Activated CD4-positive, alpha-beta T cell treated with anti-CD3 and anti-CD28 coated beads, Interleukin-2, amount 10 ng/mL, durations not matched to agents 24 days and 14 days (primary cell): ENCODE results near the gene MC3R. TPM values are rescaled to one million over a fixed set of nuclear protein-coding genes. Genes with fewer than 3 reads are reported as not detected.
"Not testable (repeated sequence)": the region's sequence is repeated elsewhere in the genome, so short reads cannot be mapped to it uniquely, and the experiment has no call there.

Experiments
- DNase-seq: peaks from one replicate; pipeline ENCODE4 v3.0.0; 2022
- H3K27ac Mint-ChIP-seq: one replicate; pipeline ENCODE4 v1.8.0; 2022; ENCODE audit warnings: mild to moderate bottlenecking, mixed read lengths
- H3K27me3 Mint-ChIP-seq: one replicate; pipeline ENCODE4 v1.8.0; 2022; ENCODE audit warnings: mixed read lengths
- H3K36me3 Mint-ChIP-seq: one replicate; pipeline ENCODE4 v1.8.0; 2022; ENCODE audit warnings: low read depth, mild to moderate bottlenecking, mixed read lengths
- H3K4me1 Mint-ChIP-seq: one replicate; pipeline ENCODE4 v1.8.0; 2021; ENCODE audit warnings: mixed read lengths
- H3K4me3 Mint-ChIP-seq: one replicate; pipeline ENCODE4 v1.8.0; 2022; ENCODE audit warnings: mild to moderate bottlenecking, moderate library complexity, mixed read lengths
- H3K9me3 Mint-ChIP-seq: one replicate; pipeline ENCODE4 v1.8.0; 2021; ENCODE audit warnings: mixed read lengths
- intact Hi-C: fragments of 100-400 bp; cut with micrococcal nuclease; formaldehyde crosslinking; loops from one replicate; pipeline ENCODE4 v1.15.1; 2023
- total RNA-seq: library from RNA; stranded (reverse); gene quantifications from 2 replicates; pipeline ENCODE4 v1.2.3, GENCODE V29; 2022

Gene MC3R
- not detected in 2 replicates for total RNA-seq

GRCh38 chr20:56247954-56248782 is at the start of gene MC3R:
Gene MC3R (plus strand): TSS chr20:56248732. CDS start chr20:56248844, 112 bp downstream.
- Mint-ChIP-seq H3K4me3 (no peak within 1 kb of the TSS), H3K36me3 (no peaks in the 10 kb centered on the region), H3K4me1 (no peaks in the 10 kb centered on the region), H3K27ac (no peak within 1 kb of the TSS), H3K9me3 (no peaks in the 10 kb centered on the region), H3K27me3 (peaks cover 9% of the 10 kb centered on the region)
- intact Hi-C loops = loop anchor here (2.0 to 5.0 kb wide), 2 partner anchors 95 to 334 kb away; no protein-coding TSS in a partner anchor
- DNase-seq = peak; percentile 80

GRCh38 chr20:56200456-56200855 is 48.1 kb upstream of the MC3R start:
- Mint-ChIP-seq H3K27me3 (no peaks in the 10 kb centered on the region), H3K4me1 (no peaks in the 10 kb centered on the region), H3K4me3 (no peak overlapping the region), H3K36me3 (no peaks in the 10 kb centered on the region), H3K9me3 (peaks cover 21% of the 10 kb centered on the region), H3K27ac (no peak overlapping the region)
- intact Hi-C loops = no loop called here
- DNase-seq = no peak

GRCh38 chr20:56202493-56203077 is 45.9 kb upstream of the MC3R start:
- Mint-ChIP-seq H3K9me3 (peaks cover 21% of the 10 kb centered on the region), H3K27ac (no peak overlapping the region), H3K4me3 (no peak overlapping the region), H3K36me3 (no peaks in the 10 kb centered on the region), H3K27me3 (no peaks in the 10 kb centered on the region), H3K4me1 (no peaks in the 10 kb centered on the region)
- intact Hi-C loops = no loop called here
- DNase-seq = no peak

GRCh38 chr20:56204206-56204605 is 44.3 kb upstream of the MC3R start:
- DNase-seq = no peak
- Mint-ChIP-seq H3K36me3 (no peaks in the 10 kb centered on the region), H3K4me1 (no peaks in the 10 kb centered on the region), H3K27ac (no peak overlapping the region), H3K4me3 (no peak overlapping the region), H3K27me3 (no peaks in the 10 kb centered on the region), H3K9me3 (peaks cover 16% of the 10 kb centered on the region)
- intact Hi-C loops = no loop called here

- Mint-ChIP-seq H3K27me3 (no peaks in the 10 kb centered on the region), H3K27ac (no peak overlapping the region), H3K9me3 (peaks cover 10% of the 10 kb centered on the region), H3K4me1 (no peaks in the 10 kb centered on the region), H3K4me3 (no peak overlapping the region), H3K36me3 (no peaks in the 10 kb centered on the region)
- no peak for DNase-seq
- intact Hi-C loops = no loop called here
These were observed 43.2 kb upstream of the MC3R start for GRCh38 chr20:56205346-56205745.

- DNase-seq = no peak
- no peaks in the 10 kb centered on the region for H3K9me3 Mint-ChIP-seq
- intact Hi-C loops = no loop called here
- no peaks in the 10 kb centered on the region for H3K36me3 Mint-ChIP-seq
- H3K27ac Mint-ChIP-seq = no peak overlapping the region
- H3K27me3 Mint-ChIP-seq = peaks cover 1% of the 10 kb centered on the region
- H3K4me1 Mint-ChIP-seq = no peaks in the 10 kb centered on the region
- H3K4me3 Mint-ChIP-seq = no peak overlapping the region
These were observed 40.9 kb upstream of the MC3R start for GRCh38 chr20:56207656-56208055.

- Mint-ChIP-seq H3K27ac (no peak overlapping the region), H3K36me3 (no peaks in the 10 kb centered on the region), H3K4me1 (no peaks in the 10 kb centered on the region), H3K4me3 (no peak overlapping the region), H3K27me3 (peaks cover 1% of the 10 kb centered on the region), H3K9me3 (no peaks in the 10 kb centered on the region)
- no peak for DNase-seq
- intact Hi-C loops = no loop called here
These were observed 40.4 kb upstream of the MC3R start for GRCh38 chr20:56208121-56208520.

- intact Hi-C loops = no loop called here
- peaks cover 1% of the 10 kb centered on the region for H3K27me3 Mint-ChIP-seq
- H3K27ac Mint-ChIP-seq = no peak overlapping the region
- no peak overlapping the region for H3K4me3 Mint-ChIP-seq
- H3K36me3 Mint-ChIP-seq = no peaks in the 10 kb centered on the region
- no peaks in the 10 kb centered on the region for H3K4me1 Mint-ChIP-seq
- DNase-seq = no peak
- H3K9me3 Mint-ChIP-seq = no peaks in the 10 kb centered on the region
These were observed 37.5 kb upstream of the MC3R start for GRCh38 chr20:56211051-56211450.

- peaks cover 1% of the 10 kb centered on the region for H3K27me3 Mint-ChIP-seq
- intact Hi-C loops = no loop called here
- H3K9me3 Mint-ChIP-seq = no peaks in the 10 kb centered on the region
- no peak overlapping the region for H3K4me3 Mint-ChIP-seq
- no peak for DNase-seq
- no peaks in the 10 kb centered on the region for H3K4me1 Mint-ChIP-seq
- H3K36me3 Mint-ChIP-seq = no peaks in the 10 kb centered on the region
- no peak overlapping the region for H3K27ac Mint-ChIP-seq
These were observed 36.4 kb upstream of the MC3R start for GRCh38 chr20:56212091-56212490.

GRCh38 chr20:56213321-56213720 is 35.2 kb upstream of the MC3R start:
- peaks cover 1% of the 10 kb centered on the region for H3K27me3 Mint-ChIP-seq
- DNase-seq = no peak
- no peaks in the 10 kb centered on the region for H3K9me3 Mint-ChIP-seq
- H3K4me1 Mint-ChIP-seq = no peaks in the 10 kb centered on the region
- no peak overlapping the region for H3K27ac Mint-ChIP-seq
- no peaks in the 10 kb centered on the region for H3K36me3 Mint-ChIP-seq
- intact Hi-C loops = no loop called here
- H3K4me3 Mint-ChIP-seq = no peak overlapping the region

- intact Hi-C loops = no loop called here
- Mint-ChIP-seq H3K9me3 (no peaks in the 10 kb centered on the region), H3K4me1 (no peaks in the 10 kb centered on the region), H3K4me3 (no peak overlapping the region), H3K27me3 (peaks cover 1% of the 10 kb centered on the region), H3K36me3 (no peaks in the 10 kb centered on the region), H3K27ac (no peak overlapping the region)
- no peak for DNase-seq
These were observed 33.4 kb upstream of the MC3R start for GRCh38 chr20:56215115-56215514.

GRCh38 chr20:56217829-56218228 is 30.7 kb upstream of the MC3R start:
- H3K9me3 Mint-ChIP-seq = peaks cover 5% of the 10 kb centered on the region
- H3K4me1 Mint-ChIP-seq = no peaks in the 10 kb centered on the region
- H3K36me3 Mint-ChIP-seq = no peaks in the 10 kb centered on the region
- DNase-seq = no peak
- H3K27me3 Mint-ChIP-seq = no peaks in the 10 kb centered on the region
- no peak overlapping the region for H3K4me3 Mint-ChIP-seq
- no peak overlapping the region for H3K27ac Mint-ChIP-seq
- intact Hi-C loops = no loop called here

- H3K27me3 Mint-ChIP-seq, H3K36me3 Mint-ChIP-seq, H3K4me1 Mint-ChIP-seq, DNase-seq, H3K4me3 Mint-ChIP-seq, intact Hi-C loops, H3K27ac Mint-ChIP-seq, H3K9me3 Mint-ChIP-seq: not testable (repeated sequence)
These were observed 27.3 kb upstream of the MC3R start for GRCh38 chr20:56221186-56221585.

GRCh38 chr20:56222201-56222600 is 26.3 kb upstream of the MC3R start:
- H3K36me3 Mint-ChIP-seq = no peaks in the 10 kb centered on the region
- DNase-seq = no peak
- no peaks in the 10 kb centered on the region for H3K27me3 Mint-ChIP-seq
- intact Hi-C loops = no loop called here
- H3K9me3 Mint-ChIP-seq = peaks cover 9% of the 10 kb centered on the region
- H3K27ac Mint-ChIP-seq = no peak overlapping the region
- H3K4me1 Mint-ChIP-seq = no peaks in the 10 kb centered on the region
- no peak overlapping the region for H3K4me3 Mint-ChIP-seq
